K562 (cell line): ENCODE data around the gene PDE6B. TPM values are rescaled to one million over a fixed set of nuclear protein-coding genes. Genes with fewer than 3 reads are reported as not detected.

ENCODE experiments used
- ATF1 ChIP-seq, 2 experiments: fragments of 450-650 bp in 1 of 2; IDR thresholded peaks; 2 replicates each; pipeline ENCODE4 v1.6.1; 2016; ENCODE audit warnings: missing compliant biosample characterization in 1 of 2, missing genetic modification characterization in 1 of 2
- BRCA1 ChIP-seq, 2 experiments: fragments of 450-650 bp in 1 of 2; sonication (generic) in 1 of 2; formaldehyde crosslinking in 1 of 2; IDR thresholded peaks; 2 replicates each; pipeline versions ENCODE4 v1.5.0 to v1.6.1; 2017 to 2020; ENCODE audit warnings: mild to moderate bottlenecking in 1 of 2, missing genetic modification reagents in 1 of 2
- DIDO1 ChIP-seq: fragments of 450-650 bp; IDR thresholded peaks from 2 replicates; pipeline ENCODE4 v1.6.1; 2016; ENCODE audit warnings: low read depth, missing biosample characterization, missing genetic modification characterization
- FOXK1 ChIP-seq: sonication (generic); formaldehyde crosslinking; IDR thresholded peaks from 2 replicates; pipeline ENCODE4 v1.8.0; 2022; ENCODE audit warnings: missing genetic modification reagents, mild to moderate bottlenecking, borderline replicate concordance
- FUS ChIP-seq: fragments of 200-400 bp; formaldehyde crosslinking; optimal IDR thresholded peaks from 2 replicates; pipeline ENCODE3; 2017; ENCODE audit warnings: low read depth, low read length
- HDAC6 ChIP-seq: IDR thresholded peaks from 2 replicates; pipeline ENCODE4 v1.6.1; 2012; ENCODE audit warnings: low read depth, mild to moderate bottlenecking, control low read depth, inconsistent platforms, low read length, moderate library complexity
- HNRNPH1 ChIP-seq: fragments of 200-400 bp; formaldehyde crosslinking; optimal IDR thresholded peaks from 2 replicates; pipeline ENCODE3; 2017; ENCODE audit warnings: low read depth, mild to moderate bottlenecking, low read length, moderate library complexity
- IRF2 ChIP-seq: sonication (generic); formaldehyde crosslinking; IDR thresholded peaks from 2 replicates; pipeline ENCODE4 v1.8.1; 2022; ENCODE audit warnings: mild to moderate bottlenecking, missing genetic modification reagents
- L3MBTL2 ChIP-seq: fragments of 450-650 bp; IDR thresholded peaks from 2 replicates; pipeline ENCODE4 v1.6.1; 2016; ENCODE audit warnings: mild to moderate bottlenecking, moderate library complexity
- MITF ChIP-seq: IDR thresholded peaks from 2 replicates; pipeline ENCODE4 v1.6.1; 2014; ENCODE audit warnings: antibody characterized with exemption
- NCOA2 ChIP-seq, 2 experiments: fragments of 450-650 bp; IDR thresholded peaks; 2 replicates each; pipeline ENCODE4 v1.6.1; 2018; ENCODE audit warnings: mild to moderate bottlenecking in 2 of 2, moderate library complexity in 1 of 2; ENCODE audit not compliant: partially characterized antibody in 2 of 2
- NFIC ChIP-seq: fragments of 450-650 bp; IDR thresholded peaks from 2 replicates; pipeline ENCODE4 v1.6.1; 2017; ENCODE audit warnings: mild to moderate bottlenecking, inconsistent platforms
- PHTF2 ChIP-seq: fragments of 250-450 bp; sonication (Bioruptor Pico); IDR thresholded peaks from 2 replicates; pipeline ENCODE4 v1.5.0; 2021; ENCODE audit warnings: mild to moderate bottlenecking
- POLR2G ChIP-seq: fragments of 200-400 bp; formaldehyde crosslinking; IDR thresholded peaks from 2 replicates; pipeline ENCODE4 v1.6.1; 2017; ENCODE audit warnings: low read depth, mild to moderate bottlenecking, antibody characterized with exemption, low read length, moderate library complexity
- POU5F1 ChIP-seq: fragments of 150-350 bp; IDR thresholded peaks from 2 replicates; pipeline ENCODE4 v1.6.1; 2014; ENCODE audit warnings: borderline replicate concordance, low read length, low read depth, mild to moderate bottlenecking; ENCODE audit not compliant: partially characterized antibody
- PPARD ChIP-seq: fragments of 250-450 bp; sonication (Bioruptor Pico); IDR thresholded peaks from 2 replicates; pipeline ENCODE4 v1.8.0; 2022; ENCODE audit warnings: inconsistent platforms, mild to moderate bottlenecking, moderate library complexity
- PRMT5 ChIP-seq: sonication (generic); formaldehyde crosslinking; IDR thresholded peaks from 2 replicates; pipeline ENCODE4 v1.5.0; 2020; ENCODE audit warnings: missing genetic modification reagents
- SREBF1 ChIP-seq: fragments of 150-350 bp; IDR thresholded peaks from 2 replicates; pipeline ENCODE4 v1.6.1; 2014; ENCODE audit warnings: antibody characterized with exemption, low read depth, low read length, borderline replicate concordance
- ZBTB26 ChIP-seq: fragments of 450-650 bp; formaldehyde crosslinking; IDR thresholded peaks from 2 replicates; pipeline ENCODE4 v1.4.0; 2022; ENCODE audit warnings: missing genetic modification characterization
- ZBTB8A ChIP-seq: fragments of 450-650 bp; IDR thresholded peaks from 2 replicates; pipeline ENCODE4 v1.6.1; 2018; ENCODE audit warnings: mild to moderate bottlenecking, moderate library complexity; ENCODE audit not compliant: partially characterized antibody
- ZNF143 ChIP-seq: sonication (generic); formaldehyde crosslinking; IDR thresholded peaks from 2 replicates; pipeline ENCODE4 v1.9.0; 2022; ENCODE audit warnings: mild to moderate bottlenecking, missing genetic modification reagents
- ZNF263 ChIP-seq: sonication (generic); formaldehyde crosslinking; IDR thresholded peaks from 2 replicates; pipeline ENCODE4 v1.8.0; 2022; ENCODE audit warnings: mild to moderate bottlenecking, missing genetic modification reagents, borderline replicate concordance
- ZNF280A ChIP-seq: fragments of 450-650 bp; IDR thresholded peaks from 2 replicates; pipeline ENCODE4 v1.6.1; 2018; ENCODE audit warnings: mild to moderate bottlenecking, low read depth; ENCODE audit not compliant: partially characterized antibody
- ZNF436 ChIP-seq: fragments of 250-450, 450-650 bp; sonication (Bioruptor Pico); formaldehyde crosslinking; IDR thresholded peaks from 2 replicates; pipeline ENCODE4 v1.7.0; 2020; ENCODE audit warnings: mild to moderate bottlenecking
- ZZZ3 ChIP-seq: fragments of 450-650 bp; IDR thresholded peaks from 2 replicates; pipeline ENCODE4 v1.6.1; 2016; ENCODE audit warnings: antibody characterized with exemption, mild to moderate bottlenecking, moderate library complexity
- polyA plus RNA-seq, 8 experiments: library from polyadenylated mRNA; depleted of rRNA in 4 of 8; stranded (reverse) in 5 of 8; unstranded in 3 of 8; fragments of >200 nt; fragmentation: Nextera tagmentation in 2 of 8; fragmentation: Illumina TruSeq in 1 of 8; extraction: Ambion mirVana in 2 of 8; extraction: Trizol in 1 of 8; gene quantifications; 2 replicates each; pipeline versions ENCODE4 v1.2.1 to v1.2.3, GENCODE V29; 2011 to 2014; ENCODE audit warnings: inconsistent platforms in 1 of 8, missing spikeins in 1 of 8
- total RNA-seq, 7 experiments: library from RNA; depleted of rRNA in 6 of 7; stranded (reverse); fragments of >200 nt in 6 of 7; fragmentation: Illumina TruSeq in 2 of 7; extraction: Trizol in 2 of 7; gene quantifications; 2 replicates each; pipeline versions ENCODE4 v1.2.1 to v1.2.3, GENCODE V29; 2011 to 2021; ENCODE audit warnings: low replicate concordance in 1 of 7
- TF ChIP-seq, protein P1 (sequence below): sonication (generic); formaldehyde crosslinking; IDR thresholded peaks from 2 replicates; pipeline ENCODE4 v1.5.0; 2020; ENCODE audit warnings: missing genetic modification reagents

Gene PDE6B
- total and polyA plus RNA-seq, 9 of the 15 experiments (the other 6 are each of a cell fraction or from before 2014, with no cell fraction given), result 0.04 TPM; not detected in 8

DNA sequence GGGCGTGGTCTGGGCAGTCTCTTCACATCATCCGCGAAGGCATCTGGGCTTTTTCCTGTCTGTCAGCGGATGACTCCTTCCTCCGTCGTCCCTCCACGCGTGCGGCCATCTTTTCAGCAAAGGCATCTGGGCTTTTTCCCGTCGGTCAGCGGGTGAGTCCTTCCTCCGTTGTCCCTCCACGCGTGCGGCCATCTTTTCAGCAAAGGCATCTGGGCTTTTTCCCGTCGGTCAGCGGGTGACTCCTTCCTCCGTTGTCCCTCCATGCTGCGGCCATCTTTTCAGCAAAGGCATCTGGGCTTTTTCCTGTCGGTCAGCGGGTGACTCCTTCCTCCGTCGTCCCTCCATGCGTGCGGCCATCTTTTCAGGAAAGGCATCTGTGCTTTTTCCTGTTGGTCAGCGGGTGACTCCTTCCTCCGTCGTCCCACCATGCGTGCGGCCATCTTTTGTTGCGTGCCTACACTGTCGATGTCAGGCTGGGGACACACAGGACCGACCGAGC, 37.0 kb upstream of the PDE6B start (continued):
- TF ChIP-seq POLR2G, result peak; percentile 55
- peak; percentile 69 for TF ChIP-seq ZNF143 (CRISPR knock-in tag)
- no peak for TF ChIP-seq NCOA2 (IDR thresholded peaks at IDR 0.05; ENCODE audit: partially characterized antibody in 2 of 2)
- no peak for TF ChIP-seq PRMT5 (CRISPR knock-in tag)
- no peak for TF ChIP-seq ZNF263 (CRISPR knock-in tag)
- no peak for TF ChIP-seq SREBF1
- TF ChIP-seq MITF, result no peak
- no peak for TF ChIP-seq FUS
- peak; percentile 79 for TF ChIP-seq L3MBTL2
- TF ChIP-seq ATF1 (CRISPR knock-in tag; IDR thresholded peaks at IDR 0.05), result no peak
- peak; percentile 36 for TF ChIP-seq ATF1 (tag; IDR thresholded peaks at IDR 0.05)
- TF ChIP-seq ZBTB26 (CRISPR knock-in tag), result no peak
- TF ChIP-seq, protein P1, sequence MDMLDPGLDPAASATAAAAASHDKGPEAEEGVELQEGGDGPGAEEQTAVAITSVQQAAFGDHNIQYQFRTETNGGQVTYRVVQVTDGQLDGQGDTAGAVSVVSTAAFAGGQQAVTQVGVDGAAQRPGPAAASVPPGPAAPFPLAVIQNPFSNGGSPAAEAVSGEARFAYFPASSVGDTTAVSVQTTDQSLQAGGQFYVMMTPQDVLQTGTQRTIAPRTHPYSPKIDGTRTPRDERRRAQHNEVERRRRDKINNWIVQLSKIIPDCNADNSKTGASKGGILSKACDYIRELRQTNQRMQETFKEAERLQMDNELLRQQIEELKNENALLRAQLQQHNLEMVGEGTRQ, result no peak
- TF ChIP-seq ZNF280A, result no peak
- no peak for TF ChIP-seq HDAC6
- no peak for TF ChIP-seq FOXK1
- TF ChIP-seq DIDO1 (tag), result peak; percentile 26; the same call in 1 of the 2 replicates
- no peak for TF ChIP-seq ZNF436 (CRISPR knock-in tag)
- TF ChIP-seq HNRNPH1, result no peak
- TF ChIP-seq PPARD (CRISPR knock-in tag), result no peak
- TF ChIP-seq PHTF2, result no peak
- no peak for TF ChIP-seq BRCA1 (IDR thresholded peaks at IDR 0.05)
- no peak for TF ChIP-seq BRCA1 (CRISPR knock-in tag; IDR thresholded peaks at IDR 0.05)
- no peak for TF ChIP-seq NFIC
- no peak for TF ChIP-seq IRF2 (CRISPR knock-in tag)
- TF ChIP-seq ZZZ3, result no peak
- TF ChIP-seq ZBTB8A, result no peak
- no peak for TF ChIP-seq POU5F1
